PC-9 (cell line): Measurements from ENCODE around the gene GGCT. TPM values are rescaled to one million over a fixed set of nuclear protein-coding genes. Genes with fewer than 3 reads are reported as not detected.

Experiments
- BruUV-seq: library from RNA; stranded (reverse); fragments of 400-500 nt; replicated peaks from 2 replicates; lab custom pipeline; 2021; lab: Mats Ljungman, UMichigan
- CTCF ChIA-PET: fragments of 300-600 bp; sonication (Branson Sonifier 250); formaldehyde crosslinking; loops from one replicate; lab custom pipeline; 2022; ENCODE audit warnings: antibody characterized with exemption; lab: Charles Lee
- POLR2A ChIA-PET: fragments of 300-600 bp; sonication (Branson Sonifier 250); formaldehyde crosslinking; loops from one replicate; lab custom pipeline; 2022; ENCODE audit warnings: antibody characterized with exemption; ENCODE audit not compliant: unreplicated experiment; lab: Charles Lee
- DNase-seq, 2 experiments: peaks; one replicate each; pipeline versions ENCODE4 v3.0.0 to v3.0.0-alpha.2; 2015 to 2022; ENCODE audit warnings: mixed read lengths in 1 of 2
- H2AFZ ChIP-seq: fragments of 200-600 bp; sonication (generic); 2 replicates; pipeline ENCODE4 v1.8.1; 2017; ENCODE audit warnings: antibody characterized with exemption
- H3F3A ChIP-seq: fragments of 200-600 bp; sonication (generic); 2 replicates; pipeline ENCODE4 v1.8.1; 2017; ENCODE audit warnings: antibody characterized with exemption, mild to moderate bottlenecking, low read depth; ENCODE audit not compliant: insufficient read depth
- H3K27ac ChIP-seq: fragments of 200-600 bp; sonication (generic); 2 replicates; pipeline ENCODE4 v1.6.1; 2016; ENCODE audit warnings: mixed run types
- H3K27me3 ChIP-seq: fragments of 200-600 bp; sonication (generic); 2 replicates; pipeline ENCODE4 v1.6.1; 2016; ENCODE audit warnings: low read depth, mixed run types; ENCODE audit not compliant: insufficient read depth
- H3K36me3 ChIP-seq: fragments of 200-600 bp; sonication (generic); 2 replicates; pipeline ENCODE4 v1.6.1; 2016; ENCODE audit warnings: low read depth, mixed run types
- H3K4me1 ChIP-seq: fragments of 200-600 bp; sonication (generic); replicated peaks from 2 replicates; pipeline ENCODE4 v1.6.1; 2016; ENCODE audit warnings: mixed run types; ENCODE audit not compliant: insufficient read depth
- H3K4me2 ChIP-seq: fragments of 200-600 bp; sonication (generic); 2 replicates; pipeline ENCODE4 v1.6.1; 2017; ENCODE audit warnings: mixed run types
- H3K4me3 ChIP-seq: fragments of 200-600 bp; sonication (generic); 2 replicates; pipeline ENCODE4 v1.6.1; 2016; ENCODE audit warnings: mixed run types
- H3K79me2 ChIP-seq: fragments of 200-600 bp; sonication (generic); 2 replicates; pipeline ENCODE4 v1.6.1; 2017; ENCODE audit warnings: low read depth, mixed run types
- H3K9me2 ChIP-seq: fragments of 200-600 bp; sonication (generic); 2 replicates; pipeline ENCODE4 v1.8.1; 2017; ENCODE audit warnings: mild to moderate bottlenecking; ENCODE audit not compliant: insufficient read depth
- H3K9me3 ChIP-seq: fragments of 200-600 bp; sonication (generic); 2 replicates; pipeline ENCODE4 v1.8.1; 2016; ENCODE audit warnings: low read depth; ENCODE audit not compliant: insufficient read depth
- H4K20me1 ChIP-seq: fragments of 200-600 bp; sonication (generic); 2 replicates; pipeline ENCODE4 v1.8.1; 2017; ENCODE audit not compliant: insufficient read depth
- CTCF ChIP-seq: fragments of 200-600 bp; sonication (generic); conservative IDR thresholded peaks from 2 replicates; pipeline ENCODE4 v1.6.1; 2017; ENCODE audit warnings: mixed run types, antibody characterized with exemption, mild to moderate bottlenecking, moderate library complexity
- EZH2 ChIP-seq: fragments of 200-600 bp; sonication (generic); IDR thresholded peaks from 2 replicates; pipeline ENCODE4 v1.8.0; 2017; ENCODE audit warnings: antibody characterized with exemption, low read depth
- intact Hi-C: fragments of 100-400 bp; cut with micrococcal nuclease; formaldehyde crosslinking; loops from one replicate; pipeline ENCODE4 v1.10.0; 2022; ENCODE audit not compliant: unreplicated experiment
- total RNA-seq: library from RNA; stranded (reverse); gene quantifications from 2 replicates; pipeline ENCODE4 v1.2.3, GENCODE V29; 2021

GGCT gene
- total RNA-seq, 1 experiment from 2014 or later, result 162 TPM

- H3F3A ChIP-seq, result peaks cover 1% of the 10 kb centered on the region; the same call in 1 of the 2 replicates
- no peak overlapping the region for H2AFZ ChIP-seq
- no peaks in the 10 kb centered on the region for H3K9me3 ChIP-seq
- DNase-seq, result no peak
- no TSS peak for BruUV-seq
- no peaks in the 10 kb centered on the region for H3K27me3 ChIP-seq
- no peak overlapping the region for H3K4me2 ChIP-seq
- intact Hi-C loops, result no loop called here
- POLR2A ChIA-PET, result interaction anchor here (0.6 kb wide), 1 partner anchor 182 kb away, joined by 6 read pairs; no protein-coding TSS in a partner anchor
- no peaks in the 10 kb centered on the region for H3K36me3 ChIP-seq
- no peak overlapping the region for H3K27ac ChIP-seq
- CTCF ChIA-PET, result no interaction called here
- no peak for TF ChIP-seq EZH2
- TF ChIP-seq CTCF, result no peak
- 0 out of 2 replicates have a peak, but pooled peaks cover 2% of the 10 kb centered on the region for H3K79me2 ChIP-seq
- H3K9me2 ChIP-seq, result no peaks in the 10 kb centered on the region
- peaks cover 4% of the 10 kb centered on the region for H3K4me1 ChIP-seq
- H4K20me1 ChIP-seq, result no peaks in the 10 kb centered on the region
- H3K4me3 ChIP-seq, result no peak overlapping the region
These were observed 51.6 kb downstream of the GGCT start for GRCh38 chr7:30453016-30453415.

- intact Hi-C loops, result no loop called here
- Histone ChIP-seq H4K20me1 (no peaks in the 10 kb centered on the region), H2AFZ (no peak overlapping the region), H3K9me3 (no peaks in the 10 kb centered on the region), H3K79me2 (no peaks in the 10 kb centered on the region), H3F3A (no peaks in the 10 kb centered on the region), H3K9me2 (no peaks in the 10 kb centered on the region), H3K36me3 (no peaks in the 10 kb centered on the region), H3K27me3 (no peaks in the 10 kb centered on the region), H3K4me2 (no peak overlapping the region), H3K4me3 (no peak overlapping the region), H3K4me1 (no peaks in the 10 kb centered on the region), H3K27ac (no peak overlapping the region)
- CTCF ChIA-PET, result no interaction called here
- POLR2A ChIA-PET, result interaction anchor here (0.6 kb wide), 1 partner anchor 182 kb away, joined by 6 read pairs; no protein-coding TSS in a partner anchor
- no peak for DNase-seq
- no peak for TF ChIP-seq EZH2
- TF ChIP-seq CTCF, result no peak
- no TSS peak for BruUV-seq
These were observed 52.2 kb downstream of the GGCT start for GRCh38 chr7:30452280-30452930.

- DNase-seq, result no peak
- TF ChIP-seq EZH2, result no peak
- TF ChIP-seq CTCF, result no peak
- Histone ChIP-seq H2AFZ (no peak overlapping the region), H3K9me3 (no peaks in the 10 kb centered on the region), H3K27me3 (no peaks in the 10 kb centered on the region), H3F3A (no peaks in the 10 kb centered on the region), H3K27ac (no peak overlapping the region), H3K4me1 (no peaks in the 10 kb centered on the region), H3K79me2 (no peaks in the 10 kb centered on the region), H3K4me3 (no peak overlapping the region), H3K36me3 (no peaks in the 10 kb centered on the region), H3K4me2 (no peak overlapping the region), H4K20me1 (no peaks in the 10 kb centered on the region), H3K9me2 (no peaks in the 10 kb centered on the region)
- CTCF ChIA-PET, result no interaction called here
- POLR2A ChIA-PET, result no interaction called here
- BruUV-seq, result no TSS peak
- intact Hi-C loops, result no loop called here
These were observed 52.9 kb downstream of the GGCT start for GRCh38 chr7:30451539-30452279.
